Measurements from ENCODE around the gene MAPK7.

MAPK7 gene

DNA sequence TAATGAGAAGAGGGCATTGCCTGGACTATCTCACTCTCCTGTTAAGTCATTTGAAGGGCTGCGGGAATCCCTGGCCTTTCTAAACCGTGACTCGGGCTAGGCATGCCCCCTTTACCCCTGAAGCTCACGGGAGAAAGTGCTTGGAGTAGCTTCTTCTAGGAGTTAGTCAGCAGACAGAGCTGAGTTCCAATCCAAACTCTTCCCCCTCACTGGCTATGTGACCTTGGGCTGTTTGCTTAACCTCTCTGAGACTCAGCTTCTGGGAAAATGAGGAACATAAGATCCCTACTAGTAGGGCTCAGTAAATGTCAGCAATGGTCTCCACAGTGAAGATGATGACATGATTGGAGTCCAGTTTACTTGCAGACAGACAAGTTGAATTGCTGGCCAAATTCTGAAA is 10.1 kb upstream of the MAPK7 start:
- Histone ChIP-seq H3K36me3 (ENCODE audit: control insufficient read depth in 4 of 4, insufficient read depth in 4 of 4, low read length in 3 of 4) (no peaks in the 10 kb centered on the region), H3K4me3 (ENCODE audit: control insufficient read depth in 1 of 7, extremely low read depth in 1 of 7, insufficient read depth in 4 of 7, low read depth in 2 of 7, low read length in 6 of 7) (no peak overlapping the region), H3K27me3 (replicated peaks in 2 of 5; ENCODE audit: control insufficient read depth in 4 of 5, insufficient read depth in 5 of 5, low read length in 4 of 5) (peaks cover 0 to 64% (median 26%) of the 10 kb centered on the region in 5 experiments), H3K9me3 (ENCODE audit: control extremely low read depth in 1 of 5, control insufficient read depth in 4 of 5, insufficient read depth in 2 of 5, low read depth in 1 of 5, low read length in 4 of 5) (no peaks in the 10 kb centered on the region), H3K27ac (ENCODE audit: insufficient read depth in 1 of 2, low read depth in 1 of 2, low read length in 2 of 2, poor library complexity in 1 of 2, severe bottlenecking in 2 of 2) (no peak overlapping the region), H3K4me1 (ENCODE audit: control extremely low read depth in 1 of 4, control insufficient read depth in 4 of 4, insufficient read depth in 4 of 4, low read length in 3 of 4) (peaks cover 3 to 37% (median 33%) of the 10 kb centered on the region in 4 experiments)
- POLR2A ChIA-PET = no interaction called here
- WGBS (ENCODE audit: insufficient coverage) = 96% methylated on average over 4 of the region's 4 CpGs
- CTCF ChIA-PET = interaction anchor here (0.6 to 10.8 kb wide), 6 partner anchors 10 to 78 kb away, joined by 3 to 149 read pairs (median 5); partner anchors contain the start of gene MAPK7
- no peak for DNase-seq

- H3K4me1 ChIP-seq (ENCODE audit: control extremely low read depth in 1 of 4, control insufficient read depth in 4 of 4, insufficient read depth in 4 of 4, low read length in 3 of 4) = peaks cover 3 to 37% (median 33%) of the 10 kb centered on the region in 4 experiments
- no peak overlapping the region for H3K27ac ChIP-seq (ENCODE audit: insufficient read depth in 1 of 2, low read depth in 1 of 2, low read length in 2 of 2, poor library complexity in 1 of 2, severe bottlenecking in 2 of 2)
- WGBS (ENCODE audit: insufficient coverage) = 97% methylated on average over 10 of the region's 16 CpGs
- no peak for DNase-seq
- CTCF ChIA-PET = interaction anchor here (1.1 to 10.8 kb wide), 4 partner anchors 9 to 77 kb away, joined by 3 to 149 read pairs (median 12); partner anchors contain the start of gene MAPK7
- H3K9me3 ChIP-seq (ENCODE audit: control extremely low read depth in 1 of 5, control insufficient read depth in 4 of 5, insufficient read depth in 2 of 5, low read depth in 1 of 5, low read length in 4 of 5) = no peaks in the 10 kb centered on the region
- H3K27me3 ChIP-seq (replicated peaks in 2 of 5; ENCODE audit: control insufficient read depth in 4 of 5, insufficient read depth in 5 of 5, low read length in 4 of 5) = peaks cover 0 to 61% (median 28%) of the 10 kb centered on the region in 5 experiments
- no peak overlapping the region for H3K4me3 ChIP-seq (ENCODE audit: control insufficient read depth in 1 of 7, extremely low read depth in 1 of 7, insufficient read depth in 4 of 7, low read depth in 2 of 7, low read length in 6 of 7)
- no peaks in the 10 kb centered on the region for H3K36me3 ChIP-seq (ENCODE audit: control insufficient read depth in 4 of 4, insufficient read depth in 4 of 4, low read length in 3 of 4)
- POLR2A ChIA-PET = interaction anchor here (0.9 kb wide), 1 partner anchor 42 kb away, joined by 3 read pairs; no protein-coding TSS in a partner anchor
Measured at GRCh38 chr17:19369107-19369778, 9.1 kb upstream of the MAPK7 start.

GRCh38 chr17:19369846-19370492 is 8.3 kb upstream of the MAPK7 start:
- peak; percentile 54 to 78 (median 70) for DNase-seq
- peaks cover 0 to 53% (median 24%) of the 10 kb centered on the region in 5 experiments for H3K27me3 ChIP-seq (replicated peaks in 2 of 5; ENCODE audit: control insufficient read depth in 4 of 5, insufficient read depth in 5 of 5, low read length in 4 of 5)
- H3K4me1 ChIP-seq (ENCODE audit: control extremely low read depth in 1 of 4, control insufficient read depth in 4 of 4, insufficient read depth in 4 of 4, low read length in 3 of 4) = peaks cover 3 to 37% (median 33%) of the 10 kb centered on the region in 4 experiments
- WGBS (ENCODE audit: insufficient coverage) = 83% methylated on average over 10 of the region's 12 CpGs
- ChIA-PET CTCF (interaction anchor here (1.1 to 10.8 kb wide), 5 partner anchors 8 to 76 kb away, joined by 3 to 149 read pairs (median 8); partner anchors contain the start of gene MAPK7), POLR2A (interaction anchor here (0.9 kb wide), 1 partner anchor 42 kb away, joined by 3 read pairs; no protein-coding TSS in a partner anchor)
- peak overlapping the region in 1 of 7 experiments; percentile 12 for H3K4me3 ChIP-seq (ENCODE audit: control insufficient read depth in 1 of 7, extremely low read depth in 1 of 7, insufficient read depth in 4 of 7, low read depth in 2 of 7, low read length in 6 of 7)
- H3K36me3 ChIP-seq (ENCODE audit: control insufficient read depth in 4 of 4, insufficient read depth in 4 of 4, low read length in 3 of 4) = no peaks in the 10 kb centered on the region
- no peaks in the 10 kb centered on the region for H3K9me3 ChIP-seq (ENCODE audit: control extremely low read depth in 1 of 5, control insufficient read depth in 4 of 5, insufficient read depth in 2 of 5, low read depth in 1 of 5, low read length in 4 of 5)
- H3K27ac ChIP-seq (ENCODE audit: insufficient read depth in 1 of 2, low read depth in 1 of 2, low read length in 2 of 2, poor library complexity in 1 of 2, severe bottlenecking in 2 of 2) = no peak overlapping the region

- Histone ChIP-seq H3K36me3 (ENCODE audit: control insufficient read depth in 4 of 4, insufficient read depth in 4 of 4, low read length in 3 of 4) (no peaks in the 10 kb centered on the region), H3K4me1 (ENCODE audit: control extremely low read depth in 1 of 4, control insufficient read depth in 4 of 4, insufficient read depth in 4 of 4, low read length in 3 of 4) (peaks cover 3 to 37% (median 33%) of the 10 kb centered on the region in 4 experiments), H3K27me3 (replicated peaks in 2 of 5; ENCODE audit: control insufficient read depth in 4 of 5, insufficient read depth in 5 of 5, low read length in 4 of 5) (peaks cover 0 to 48% (median 21%) of the 10 kb centered on the region in 5 experiments), H3K9me3 (ENCODE audit: control extremely low read depth in 1 of 5, control insufficient read depth in 4 of 5, insufficient read depth in 2 of 5, low read depth in 1 of 5, low read length in 4 of 5) (no peaks in the 10 kb centered on the region), H3K27ac (ENCODE audit: insufficient read depth in 1 of 2, low read depth in 1 of 2, low read length in 2 of 2, poor library complexity in 1 of 2, severe bottlenecking in 2 of 2) (no peak overlapping the region), H3K4me3 (ENCODE audit: control insufficient read depth in 1 of 7, extremely low read depth in 1 of 7, insufficient read depth in 4 of 7, low read depth in 2 of 7, low read length in 6 of 7) (peak overlapping the region in 1 of 7 experiments; percentile 17)
- ChIA-PET CTCF (interaction anchor here (1.1 to 10.8 kb wide), 5 partner anchors 7 to 76 kb away, joined by 3 to 149 read pairs (median 8); partner anchors contain the start of gene MAPK7), POLR2A (no interaction called here)
- peak; percentile 18 to 72 (median 60) for DNase-seq
- 14% methylated on average over 5 of the region's 7 CpGs for WGBS (ENCODE audit: insufficient coverage)
Measured at GRCh38 chr17:19370493-19370960, 7.8 kb upstream of the MAPK7 start.

- peaks cover 3 to 37% (median 33%) of the 10 kb centered on the region in 4 experiments for H3K4me1 ChIP-seq (ENCODE audit: control extremely low read depth in 1 of 4, control insufficient read depth in 4 of 4, insufficient read depth in 4 of 4, low read length in 3 of 4)
- ChIA-PET POLR2A (no interaction called here), CTCF (interaction anchor here (1.0 to 10.8 kb wide), 5 partner anchors 8 to 75 kb away, joined by 3 to 149 read pairs (median 4); partner anchors contain the start of gene B9D1)
- peak; percentile 60 to 90 (median 88) for DNase-seq
- H3K27ac ChIP-seq (ENCODE audit: insufficient read depth in 1 of 2, low read depth in 1 of 2, low read length in 2 of 2, poor library complexity in 1 of 2, severe bottlenecking in 2 of 2) = no peak overlapping the region
- H3K36me3 ChIP-seq (ENCODE audit: control insufficient read depth in 4 of 4, insufficient read depth in 4 of 4, low read length in 3 of 4) = no peaks in the 10 kb centered on the region
- no peaks in the 10 kb centered on the region for H3K9me3 ChIP-seq (ENCODE audit: control extremely low read depth in 1 of 5, control insufficient read depth in 4 of 5, insufficient read depth in 2 of 5, low read depth in 1 of 5, low read length in 4 of 5)
- H3K27me3 ChIP-seq (replicated peaks in 2 of 5; ENCODE audit: control insufficient read depth in 4 of 5, insufficient read depth in 5 of 5, low read length in 4 of 5) = peaks cover 0 to 42% (median 17%) of the 10 kb centered on the region in 5 experiments
- no peak overlapping the region for H3K4me3 ChIP-seq (ENCODE audit: control insufficient read depth in 1 of 7, extremely low read depth in 1 of 7, insufficient read depth in 4 of 7, low read depth in 2 of 7, low read length in 6 of 7)
- 69% methylated on average over 6 of the region's 7 CpGs for WGBS (ENCODE audit: insufficient coverage)
Measured at GRCh38 chr17:19371259-19372010, 6.9 kb upstream of the MAPK7 start.

DNA sequence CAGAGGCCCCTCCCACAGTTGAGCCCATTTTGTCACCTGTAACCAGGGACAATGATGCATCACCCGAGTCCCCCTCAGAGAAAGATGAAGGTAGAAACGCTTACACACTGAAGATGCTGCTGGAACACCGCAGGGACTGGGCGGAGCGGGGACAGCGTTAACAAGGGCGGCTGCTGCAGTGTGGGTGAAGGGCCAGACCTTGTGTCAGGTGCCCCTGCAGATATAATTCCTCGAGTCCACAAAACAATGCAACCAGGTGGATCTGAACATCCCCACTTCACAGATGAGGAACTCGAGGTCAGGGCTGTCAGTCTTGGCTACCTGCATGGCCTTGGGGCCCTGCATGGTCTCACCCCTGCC is 6.3 kb upstream of the MAPK7 start:
- peak overlapping the region in 1 of 7 experiments; percentile 10 for H3K4me3 ChIP-seq (ENCODE audit: control insufficient read depth in 1 of 7, extremely low read depth in 1 of 7, insufficient read depth in 4 of 7, low read depth in 2 of 7, low read length in 6 of 7)
- no peaks in the 10 kb centered on the region for H3K9me3 ChIP-seq (ENCODE audit: control extremely low read depth in 1 of 5, control insufficient read depth in 4 of 5, insufficient read depth in 2 of 5, low read depth in 1 of 5, low read length in 4 of 5)
- no peak overlapping the region for H3K27ac ChIP-seq (ENCODE audit: insufficient read depth in 1 of 2, low read depth in 1 of 2, low read length in 2 of 2, poor library complexity in 1 of 2, severe bottlenecking in 2 of 2)
- WGBS (ENCODE audit: insufficient coverage) = 71% methylated on average over 8 of the region's 9 CpGs
- peak in 1 of 3 donors; percentile 20 for DNase-seq
- H3K27me3 ChIP-seq (replicated peaks in 2 of 5; ENCODE audit: control insufficient read depth in 4 of 5, insufficient read depth in 5 of 5, low read length in 4 of 5) = peaks cover 0 to 37% (median 15%) of the 10 kb centered on the region in 5 experiments
- no peaks in the 10 kb centered on the region for H3K36me3 ChIP-seq (ENCODE audit: control insufficient read depth in 4 of 4, insufficient read depth in 4 of 4, low read length in 3 of 4)
- ChIA-PET CTCF (interaction anchor here (1.0 to 10.8 kb wide), 5 partner anchors 9 to 94 kb away, joined by 3 to 149 read pairs (median 4); partner anchors contain the start of gene B9D1), POLR2A (no interaction called here)
- H3K4me1 ChIP-seq (ENCODE audit: control extremely low read depth in 1 of 4, control insufficient read depth in 4 of 4, insufficient read depth in 4 of 4, low read length in 3 of 4) = peaks cover 5 to 40% (median 35%) of the 10 kb centered on the region in 4 experiments
